ENCODE results near the gene REELD1.

REELD1 gene

DNA sequence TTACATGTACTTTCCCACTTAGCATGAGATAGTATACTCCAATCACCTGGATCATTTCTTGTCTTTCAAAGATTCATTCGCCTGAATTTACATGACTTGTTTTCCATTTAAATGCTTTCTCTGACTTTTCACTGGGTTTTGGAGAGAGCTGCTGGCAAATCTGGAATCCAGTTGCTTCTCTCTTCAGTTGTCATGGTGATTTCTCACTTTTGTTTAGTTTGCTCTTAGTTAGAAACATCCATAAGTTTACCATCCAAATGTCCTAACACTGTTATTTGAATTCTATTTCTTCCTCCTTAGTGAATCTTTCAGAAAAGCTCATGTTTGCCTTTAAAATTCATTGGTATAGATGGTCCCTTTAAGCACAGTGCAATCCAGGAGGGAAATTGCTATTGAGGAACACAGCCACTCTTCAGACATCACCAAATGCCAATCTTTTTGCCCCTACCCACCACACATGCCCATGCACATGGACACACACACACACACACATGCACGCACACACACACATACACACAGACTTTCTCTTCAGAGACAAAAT lies 51.7 kb downstream of the REELD1 start:
- no peak for DNase-seq (ENCODE audit: low read depth, low spot score)

DNA sequence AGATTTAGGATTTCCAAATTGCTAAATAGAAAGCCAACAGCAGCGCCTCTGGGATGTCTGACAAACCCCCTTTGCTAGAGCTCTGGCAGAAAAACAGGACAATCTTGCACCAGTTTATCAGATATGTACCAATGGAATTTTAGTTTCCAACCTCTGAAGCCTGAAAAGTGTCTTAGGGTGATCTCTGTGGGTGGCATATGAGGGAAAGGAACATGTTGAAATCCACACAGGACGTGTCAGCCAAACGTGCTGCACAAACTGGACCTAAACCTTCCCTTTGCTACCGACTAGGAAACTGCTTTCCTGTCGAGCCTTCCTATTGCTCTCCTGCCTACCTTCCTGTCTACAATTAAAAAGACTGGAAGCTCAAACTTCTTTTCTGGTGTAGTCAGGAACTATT lies 53.5 kb downstream of the REELD1 start:
- DNase-seq (ENCODE audit: low read depth, low spot score), result no peak

DNA sequence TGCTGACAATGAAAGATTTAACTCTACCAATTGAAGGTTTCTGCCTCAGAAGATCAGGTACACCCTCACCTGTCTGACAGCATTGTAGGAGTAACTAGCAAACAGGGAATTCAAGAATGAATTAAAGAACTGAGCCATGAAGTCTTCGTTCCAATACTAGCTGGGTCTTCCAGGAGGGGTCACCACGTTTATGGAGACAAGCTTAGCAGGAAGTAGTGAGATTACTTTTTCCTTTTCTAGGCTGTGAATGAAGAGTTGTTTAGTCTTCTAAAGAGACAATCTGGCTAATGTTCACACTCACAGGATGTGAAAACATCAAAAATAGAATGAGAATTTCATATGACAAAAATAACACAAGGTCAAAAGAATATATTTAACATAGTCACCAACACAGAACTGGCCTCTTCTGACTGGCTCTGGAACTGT lies 54.9 kb downstream of the REELD1 start:
- no peak for DNase-seq (ENCODE audit: low read depth, low spot score)

GRCh38 chr4:146271466-146271865 lies 57.1 kb downstream of the REELD1 start:
- DNase-seq (ENCODE audit: low read depth, low spot score), result no peak

DNA sequence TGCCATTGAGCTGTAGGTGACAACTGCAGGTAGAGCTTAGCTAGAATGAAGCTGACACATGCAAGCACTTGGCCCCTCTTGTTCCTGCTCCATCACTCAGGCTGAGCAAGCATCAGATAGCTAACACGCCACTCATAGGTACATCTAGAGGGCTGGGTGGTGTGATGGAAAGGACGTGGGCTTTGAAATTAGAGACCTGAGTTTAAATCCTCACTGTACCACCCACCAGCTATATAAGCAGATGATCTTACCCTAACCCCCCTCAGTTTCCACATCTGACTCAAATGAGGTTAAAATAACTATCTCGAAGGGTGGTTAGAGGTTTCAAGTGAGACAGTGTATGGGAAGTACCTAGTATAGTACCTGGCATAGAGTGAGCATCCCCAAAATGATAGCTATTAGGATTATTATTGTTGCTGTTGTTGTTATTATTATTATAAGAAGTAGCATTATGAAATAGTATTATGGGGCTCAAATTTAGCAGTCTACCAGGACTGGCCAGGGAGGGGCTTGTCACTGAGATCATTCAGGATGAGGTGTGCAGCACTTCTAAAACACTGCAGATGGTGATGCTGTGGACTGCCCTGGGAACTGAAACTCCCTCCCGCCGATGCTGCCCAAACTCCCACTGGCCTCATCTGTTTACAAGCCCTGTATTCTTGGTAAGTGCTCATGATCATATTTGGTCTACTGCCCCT lies 59.0 kb downstream of the REELD1 start:
- DNase-seq (ENCODE audit: low read depth, low spot score), result no peak

DNA sequence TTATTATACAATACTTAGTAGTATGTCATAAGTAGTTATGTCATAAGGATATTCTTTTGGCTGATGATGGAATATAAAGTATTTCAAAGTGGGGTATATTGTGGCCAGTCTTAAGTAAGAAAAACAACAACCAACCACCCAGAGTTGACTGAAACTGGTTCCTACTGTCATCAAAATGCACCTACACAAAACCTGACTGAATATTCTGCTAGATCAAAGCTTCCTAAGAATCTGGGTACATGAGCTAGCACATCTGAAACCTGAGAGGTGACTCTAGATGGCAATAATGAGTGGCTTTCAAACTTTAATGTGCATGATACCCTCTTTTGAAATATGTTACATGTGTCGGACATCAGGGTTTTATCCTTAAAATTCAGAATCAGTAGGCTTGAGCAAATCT lies 60.4 kb downstream of the REELD1 start:
- no peak for DNase-seq (ENCODE audit: low read depth, low spot score)

DNA sequence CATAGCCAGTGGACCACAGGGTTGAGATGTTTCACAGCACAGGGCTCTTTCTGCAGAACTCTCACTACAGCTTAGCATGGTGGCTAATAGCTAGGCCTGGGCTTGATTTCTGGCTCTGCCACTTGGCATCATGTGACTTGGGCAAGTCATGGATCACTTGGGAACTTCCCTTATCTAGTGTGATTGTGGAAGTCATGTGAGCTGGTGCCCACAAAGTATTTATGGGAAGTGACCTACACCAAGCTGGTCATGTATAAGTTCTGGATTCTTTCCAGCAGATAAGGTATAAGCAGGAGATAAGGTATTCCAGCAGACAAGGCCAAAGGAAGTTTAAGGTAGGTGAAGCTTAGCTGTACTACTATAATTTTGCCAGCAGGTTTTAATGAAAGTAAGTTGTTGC lies 61.0 kb downstream of the REELD1 start:
- no peak for DNase-seq (ENCODE audit: low read depth, low spot score)

GRCh38 chr4:146278986-146279385 lies 64.6 kb downstream of the REELD1 start:
- DNase-seq (ENCODE audit: low read depth, low spot score), result no peak

Data from smooth muscle cell of the brain vasculature (primary cell).